GM15510 (cell line): ENCODE results near the gene CALN1.

ENCODE experiments used
- POLR2A ChIP-seq: IDR thresholded peaks from 3 replicates; pipeline ENCODE4 v1.6.1; 2011; ENCODE audit warnings: borderline replicate concordance; ENCODE audit not compliant: insufficient read length; ENCODE audit errors: extremely low read depth

The CALN1 gene

GRCh38 chr7:72310301-72310700 is 101.8 kb downstream of the CALN1 start:
- no peak for TF ChIP-seq POLR2A

GRCh38 chr7:72309476-72309875 is 102.7 kb downstream of the CALN1 start:
- TF ChIP-seq POLR2A: no peak

GRCh38 chr7:72308986-72309385 is 103.2 kb downstream of the CALN1 start:
- TF ChIP-seq POLR2A: no peak

GRCh38 chr7:72307566-72307965 is 104.6 kb downstream of the CALN1 start:
- no peak for TF ChIP-seq POLR2A

GRCh38 chr7:72298912-72299311 is 113.2 kb downstream of the CALN1 start:
- no peak for TF ChIP-seq POLR2A

GRCh38 chr7:72298091-72298490 is 114.0 kb downstream of the CALN1 start:
- no peak for TF ChIP-seq POLR2A

GRCh38 chr7:72297636-72298035 is 114.5 kb downstream of the CALN1 start:
- TF ChIP-seq POLR2A: no peak

- no peak for TF ChIP-seq POLR2A
These were observed 119.3 kb downstream of the CALN1 start for GRCh38 chr7:72292794-72293193.

GRCh38 chr7:72292118-72292517 is 120.0 kb downstream of the CALN1 start:
- TF ChIP-seq POLR2A: no peak

GRCh38 chr7:72286519-72286918 is 125.6 kb downstream of the CALN1 start:
- no peak for TF ChIP-seq POLR2A

GRCh38 chr7:72283309-72283708 is 128.8 kb downstream of the CALN1 start:
- TF ChIP-seq POLR2A: no peak

- no peak for TF ChIP-seq POLR2A
These were observed 130.8 kb downstream of the CALN1 start for GRCh38 chr7:72281308-72281707.

GRCh38 chr7:72279203-72279602 is 132.9 kb downstream of the CALN1 start:
- no peak for TF ChIP-seq POLR2A

- no peak for TF ChIP-seq POLR2A
These were observed 133.6 kb downstream of the CALN1 start for GRCh38 chr7:72278550-72278949.

GRCh38 chr7:72275382-72276070 is 136.6 kb downstream of the CALN1 start:
- TF ChIP-seq POLR2A: no peak

- no peak for TF ChIP-seq POLR2A
These were observed 139.7 kb downstream of the CALN1 start for GRCh38 chr7:72272479-72272878.

GRCh38 chr7:72268796-72269195 is 143.3 kb downstream of the CALN1 start:
- TF ChIP-seq POLR2A: no peak

GRCh38 chr7:72268090-72268489 is 144.0 kb downstream of the CALN1 start:
- TF ChIP-seq POLR2A: no peak

- TF ChIP-seq POLR2A: no peak
These were observed 144.8 kb downstream of the CALN1 start for GRCh38 chr7:72267291-72267800.
